ENCODE data around the gene KNDC1. TPM values are rescaled to one million over a fixed set of nuclear protein-coding genes. Genes with fewer than 3 reads are reported as not detected.

The KNDC1 gene
- total and polyA plus RNA-seq, 12 donors, result 1.0 to 93.4 (median 39.0) TPM

DNA sequence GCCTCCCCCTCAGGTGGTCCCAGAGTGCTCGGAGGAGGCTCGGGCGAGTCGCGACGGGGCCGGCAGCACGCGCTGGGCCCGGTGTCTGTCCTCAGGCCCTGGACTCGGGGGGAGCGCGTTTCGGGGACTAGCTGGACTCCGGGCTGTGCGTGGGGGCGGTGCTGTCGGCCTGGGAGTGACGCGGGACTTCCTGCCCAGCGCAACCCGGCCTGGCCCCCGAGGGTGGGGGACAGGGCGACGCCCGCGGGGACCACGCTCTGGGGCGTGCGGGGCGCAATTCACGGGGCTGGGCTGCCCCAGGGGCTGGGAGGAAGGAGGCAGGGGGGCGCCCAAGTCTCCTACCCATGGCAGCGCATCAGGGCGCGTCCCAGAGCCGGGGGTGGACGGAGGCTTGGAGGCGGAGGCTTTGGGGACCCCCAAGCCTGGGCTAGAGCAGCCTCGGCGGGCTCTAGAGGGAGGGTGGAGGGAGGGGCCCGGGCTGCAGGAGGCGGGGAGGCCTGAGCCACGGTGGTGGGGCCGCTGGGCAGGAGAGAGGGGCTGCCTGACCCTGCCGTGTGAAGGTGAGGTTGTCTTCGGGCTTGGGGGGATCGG, 75.3 kb downstream of the KNDC1 start:
- DNase-seq, result no peak
- peak overlapping the region in 1 of 4 donors; percentile 38 for H3K4me3 ChIP-seq
- no peaks in the 10 kb centered on the region for H3K36me3 ChIP-seq (replicated peaks in 1 of 2)
- 16 to 21% (median 18%) methylated on average over 20 to 48 of the region's 48 CpGs; no CpG with 5 or more reads in 1 of the 4 donors for WGBS, 4 donors
- intact Hi-C loops (cut with DNase I), result loop anchor here in 1 of 2 donors (10.0 kb wide), 1 partner anchor 81 kb away; no protein-coding TSS in a partner anchor
- no peak for TF ChIP-seq POLR2A (IDR thresholded peaks at IDR 0.05)
- TF ChIP-seq, protein P1, sequence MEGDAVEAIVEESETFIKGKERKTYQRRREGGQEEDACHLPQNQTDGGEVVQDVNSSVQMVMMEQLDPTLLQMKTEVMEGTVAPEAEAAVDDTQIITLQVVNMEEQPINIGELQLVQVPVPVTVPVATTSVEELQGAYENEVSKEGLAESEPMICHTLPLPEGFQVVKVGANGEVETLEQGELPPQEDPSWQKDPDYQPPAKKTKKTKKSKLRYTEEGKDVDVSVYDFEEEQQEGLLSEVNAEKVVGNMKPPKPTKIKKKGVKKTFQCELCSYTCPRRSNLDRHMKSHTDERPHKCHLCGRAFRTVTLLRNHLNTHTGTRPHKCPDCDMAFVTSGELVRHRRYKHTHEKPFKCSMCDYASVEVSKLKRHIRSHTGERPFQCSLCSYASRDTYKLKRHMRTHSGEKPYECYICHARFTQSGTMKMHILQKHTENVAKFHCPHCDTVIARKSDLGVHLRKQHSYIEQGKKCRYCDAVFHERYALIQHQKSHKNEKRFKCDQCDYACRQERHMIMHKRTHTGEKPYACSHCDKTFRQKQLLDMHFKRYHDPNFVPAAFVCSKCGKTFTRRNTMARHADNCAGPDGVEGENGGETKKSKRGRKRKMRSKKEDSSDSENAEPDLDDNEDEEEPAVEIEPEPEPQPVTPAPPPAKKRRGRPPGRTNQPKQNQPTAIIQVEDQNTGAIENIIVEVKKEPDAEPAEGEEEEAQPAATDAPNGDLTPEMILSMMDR (IDR thresholded peaks at IDR 0.05), result no peak
- no peaks in the 10 kb centered on the region for H3K9me3 ChIP-seq (replicated peaks in 1 of 3)
- H3K27me3 ChIP-seq, result peaks cover 71% of the 10 kb centered on the region
- H3K27ac ChIP-seq, result peak overlapping the region in 1 of 5 donors; percentile 79
- peaks cover 0 to 8% of the 10 kb centered on the region in 2 donors for H3K4me1 ChIP-seq (replicated peaks in 1 of 2)

DNA sequence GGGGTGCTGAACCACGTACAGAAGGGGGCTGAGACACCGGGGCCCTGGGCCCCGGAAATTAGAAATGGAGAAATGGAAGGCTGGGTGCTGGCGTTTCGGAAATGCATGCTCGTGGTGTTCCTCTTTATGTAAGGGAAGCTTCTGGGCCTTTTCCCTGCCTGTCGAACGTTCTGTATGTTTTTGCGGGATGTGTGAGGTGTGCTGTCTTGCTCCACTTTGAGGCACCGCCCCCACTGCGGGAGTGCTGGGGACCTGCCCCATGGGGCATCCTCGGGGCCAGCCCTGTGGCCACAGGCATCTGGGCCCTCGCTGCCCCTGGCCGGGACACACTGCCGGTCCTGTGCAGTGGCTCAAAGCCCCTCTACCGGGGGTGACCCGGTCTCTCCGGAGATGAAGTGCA, 75.9 kb downstream of the KNDC1 start:
- Histone ChIP-seq H3K27ac (peak overlapping the region in 1 of 5 donors; percentile 79), H3K9me3 (replicated peaks in 1 of 3) (no peaks in the 10 kb centered on the region), H3K4me3 (peak overlapping the region in 1 of 4 donors; percentile 38), H3K4me1 (replicated peaks in 1 of 2) (peaks cover 0 to 8% of the 10 kb centered on the region in 2 donors), H3K27me3 (peaks cover 66% of the 10 kb centered on the region), H3K36me3 (replicated peaks in 1 of 2) (no peaks in the 10 kb centered on the region)
- 0 to 23% (median 7%) methylated on average over 7 to 18 of the region's 18 CpGs for WGBS, 4 donors
- intact Hi-C loops (cut with DNase I), result loop anchor here in 1 of 2 donors (10.0 kb wide), 1 partner anchor 81 kb away; no protein-coding TSS in a partner anchor
- DNase-seq, result no peak
- TF ChIP-seq POLR2A (IDR thresholded peaks at IDR 0.05), result no peak
- TF ChIP-seq, protein P1 (IDR thresholded peaks at IDR 0.05), result no peak

DNA sequence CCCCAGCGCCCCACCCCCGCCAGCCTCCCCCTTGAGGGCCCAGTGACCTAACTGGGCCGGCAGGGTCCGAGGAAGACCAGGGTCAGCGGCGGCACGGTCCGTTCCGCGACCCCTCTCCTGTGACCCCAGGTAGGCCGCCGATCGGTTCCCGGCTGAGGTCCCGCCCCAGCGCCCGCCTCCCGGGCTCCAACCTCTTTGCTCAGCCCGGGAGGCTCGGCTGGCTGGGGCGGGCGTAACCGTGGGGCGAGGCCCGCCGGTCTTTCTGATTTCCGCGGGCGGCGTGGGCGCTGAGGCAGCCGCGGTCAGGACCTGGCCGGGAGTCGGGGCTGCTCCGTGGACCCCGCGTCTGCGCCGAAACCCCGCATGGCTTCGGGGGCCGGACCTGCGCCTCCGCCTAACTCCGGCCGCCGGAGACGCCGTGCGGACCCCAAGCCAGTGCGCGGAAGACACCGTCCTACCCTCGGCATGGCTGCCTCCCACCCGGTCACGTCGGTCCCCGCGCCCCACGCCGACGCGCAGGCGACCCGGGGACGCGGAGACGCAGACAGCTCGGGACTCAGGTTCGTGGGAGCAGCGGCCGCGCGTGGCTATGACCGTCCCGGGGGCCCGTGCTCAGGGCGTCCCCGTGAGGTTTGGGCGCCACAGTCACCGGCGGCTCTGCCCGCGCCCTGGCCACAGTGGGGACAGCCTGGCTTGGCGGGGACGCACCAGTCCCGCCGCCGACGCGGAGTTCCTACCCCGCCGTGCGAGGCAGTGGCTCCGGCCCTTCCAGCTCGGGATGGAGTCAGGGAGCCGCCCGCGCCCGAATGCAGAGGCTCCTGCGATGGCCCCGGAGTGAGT, 76.6 kb downstream of the KNDC1 start:
- no peak for DNase-seq
- Histone ChIP-seq H3K9me3 (replicated peaks in 1 of 3) (no peaks in the 10 kb centered on the region), H3K4me3 (peak overlapping the region in 1 of 4 donors; percentile 38), H3K36me3 (replicated peaks in 1 of 2) (no peaks in the 10 kb centered on the region), H3K27me3 (peaks cover 60% of the 10 kb centered on the region), H3K27ac (peak overlapping the region in 1 of 5 donors; percentile 65), H3K4me1 (replicated peaks in 1 of 2) (peaks cover 0 to 8% of the 10 kb centered on the region in 2 donors)
- 1 to 7% (median 1%) methylated on average over 6 to 103 of the region's 103 CpGs for WGBS, 4 donors
- TF ChIP-seq, protein P1 (IDR thresholded peaks at IDR 0.05), result no peak
- no peak for TF ChIP-seq POLR2A (IDR thresholded peaks at IDR 0.05)
- intact Hi-C loops (cut with DNase I), result loop anchor here in 1 of 2 donors (10.0 kb wide), 1 partner anchor 82 kb away; no protein-coding TSS in a partner anchor

DNA sequence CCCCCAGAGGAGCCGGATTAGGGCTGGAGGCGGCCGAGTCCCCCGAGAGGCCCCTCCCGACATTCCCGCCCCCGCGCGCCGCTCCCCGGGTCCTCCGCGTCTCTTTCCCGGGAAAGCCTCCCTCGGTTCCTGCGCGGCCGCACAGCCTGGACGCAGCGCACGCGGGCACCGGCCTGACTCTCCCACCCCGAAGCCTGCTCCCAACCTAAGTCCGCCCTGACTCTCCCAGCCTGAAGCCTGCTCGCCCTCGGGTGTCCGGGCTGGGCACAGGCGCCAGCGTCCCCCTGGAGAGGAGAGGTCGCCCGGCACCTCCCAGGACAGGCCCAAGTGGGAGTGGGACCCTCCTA, 77.2 kb downstream of the KNDC1 start:
- Histone ChIP-seq H3K27ac (no peak overlapping the region), H3K4me1 (replicated peaks in 1 of 2) (peaks cover 0 to 8% of the 10 kb centered on the region in 2 donors), H3K27me3 (peaks cover 54% of the 10 kb centered on the region), H3K4me3 (peak overlapping the region in 1 of 4 donors; percentile 38), H3K9me3 (replicated peaks in 1 of 3) (no peaks in the 10 kb centered on the region), H3K36me3 (replicated peaks in 1 of 2) (no peaks in the 10 kb centered on the region)
- no peak for TF ChIP-seq POLR2A (IDR thresholded peaks at IDR 0.05)
- TF ChIP-seq, protein P1 (IDR thresholded peaks at IDR 0.05), result no peak
- WGBS, 4 donors, result 7 to 20% (median 8%) methylated on average over 2 to 32 of the region's 32 CpGs; no CpG with 5 or more reads in 1 of the 4 donors
- intact Hi-C loops (cut with DNase I), result loop anchor here in 1 of 2 donors (10.0 kb wide), 1 partner anchor 82 kb away; no protein-coding TSS in a partner anchor
- DNase-seq, result no peak

All from adrenal gland (tissue), 12 donors.